HEK293 (cell line): ENCODE data around the gene MRC2.

ENCODE experiments used
- GLIS2 ChIP-seq: fragments of 450-650 bp; formaldehyde crosslinking; IDR thresholded peaks from 2 replicates; pipeline ENCODE4 v1.5.1; 2016; ENCODE audit warnings: missing biosample characterization, missing genetic modification characterization
- KLF9 ChIP-seq: fragments of 450-650 bp; formaldehyde crosslinking; IDR thresholded peaks from 2 replicates; pipeline ENCODE4 v1.5.1; 2016; ENCODE audit warnings: missing biosample characterization, missing genetic modification characterization, low read depth
- OVOL3 ChIP-seq: fragments of 450-650 bp; formaldehyde crosslinking; IDR thresholded peaks from 2 replicates; pipeline ENCODE4 v1.5.1; 2016; ENCODE audit warnings: missing biosample characterization, missing genetic modification characterization
- PRDM1 ChIP-seq: fragments of 450-650 bp; formaldehyde crosslinking; IDR thresholded peaks from 2 replicates; pipeline ENCODE4; 2016; ENCODE audit warnings: missing biosample characterization, missing genetic modification characterization
- SCRT2 ChIP-seq: fragments of 450-650 bp; formaldehyde crosslinking; IDR thresholded peaks from 2 replicates; pipeline ENCODE4 v1.5.1; 2016; ENCODE audit warnings: missing biosample characterization, missing genetic modification characterization
- WT1 ChIP-seq: fragments of 450-650 bp; formaldehyde crosslinking; IDR thresholded peaks from 2 replicates; pipeline ENCODE4 v1.5.1; 2016; ENCODE audit warnings: missing biosample characterization, missing genetic modification characterization
- ZBTB7A ChIP-seq: fragments of 450-650 bp; formaldehyde crosslinking; IDR thresholded peaks from 2 replicates; pipeline ENCODE4 v1.5.1; 2016; ENCODE audit warnings: low read depth, missing biosample characterization, missing genetic modification characterization
- ZBTB8A ChIP-seq: fragments of 450-650 bp; formaldehyde crosslinking; IDR thresholded peaks from 2 replicates; pipeline ENCODE4 v1.5.1; 2016; ENCODE audit warnings: missing biosample characterization, missing genetic modification characterization
- ZNF133 ChIP-seq: fragments of 450-650 bp; formaldehyde crosslinking; IDR thresholded peaks from 2 replicates; pipeline ENCODE4 v1.5.1; 2016; ENCODE audit warnings: missing biosample characterization, missing genetic modification characterization
- ZNF16 ChIP-seq: fragments of 450-650 bp; formaldehyde crosslinking; IDR thresholded peaks from 2 replicates; pipeline ENCODE4 v1.5.1; 2016; ENCODE audit warnings: low read depth, missing biosample characterization, missing genetic modification characterization
- ZNF175 ChIP-seq: fragments of 450-650 bp; formaldehyde crosslinking; IDR thresholded peaks from 2 replicates; pipeline ENCODE4 v1.5.1; 2016; ENCODE audit warnings: missing biosample characterization, missing genetic modification characterization
- ZNF214 ChIP-seq: fragments of 450-650 bp; formaldehyde crosslinking; IDR thresholded peaks from 2 replicates; pipeline ENCODE4 v1.5.1; 2017; ENCODE audit warnings: missing biosample characterization, mild to moderate bottlenecking, missing genetic modification characterization, borderline replicate concordance
- ZNF23 ChIP-seq: fragments of 450-650 bp; formaldehyde crosslinking; IDR thresholded peaks from 2 replicates; pipeline ENCODE4 v1.5.1; 2016; ENCODE audit warnings: missing biosample characterization, missing genetic modification characterization, borderline replicate concordance
- ZNF292 ChIP-seq: fragments of 450-650 bp; formaldehyde crosslinking; IDR thresholded peaks from 2 replicates; pipeline ENCODE4 v1.5.1; 2016; ENCODE audit warnings: low read depth, missing biosample characterization, missing genetic modification characterization, borderline replicate concordance
- ZNF341 ChIP-seq: fragments of 450-650 bp; formaldehyde crosslinking; IDR thresholded peaks from 2 replicates; pipeline ENCODE4; 2016; ENCODE audit warnings: low read depth, missing biosample characterization, missing genetic modification characterization
- ZNF426 ChIP-seq: fragments of 450-650 bp; formaldehyde crosslinking; IDR thresholded peaks from 2 replicates; pipeline ENCODE4 v1.5.1; 2017; ENCODE audit warnings: missing biosample characterization, missing genetic modification characterization, mild to moderate bottlenecking, inconsistent platforms, moderate library complexity
- ZNF514 ChIP-seq: fragments of 450-650 bp; formaldehyde crosslinking; IDR thresholded peaks from 2 replicates; pipeline ENCODE4 v1.5.1; 2016; ENCODE audit warnings: missing biosample characterization, missing genetic modification characterization
- ZNF596 ChIP-seq: fragments of 450-650 bp; IDR thresholded peaks from 2 replicates; pipeline ENCODE4 v1.5.0; 2018; ENCODE audit warnings: missing biosample characterization, mild to moderate bottlenecking, missing genetic modification characterization, moderate library complexity
- ZNF624 ChIP-seq: fragments of 450-650 bp; formaldehyde crosslinking; IDR thresholded peaks from 2 replicates; pipeline ENCODE4 v1.5.1; 2017; ENCODE audit warnings: missing biosample characterization, missing genetic modification characterization
- ZNF654 ChIP-seq: fragments of 450-650 bp; formaldehyde crosslinking; IDR thresholded peaks from 2 replicates; pipeline ENCODE4 v1.5.1; 2016; ENCODE audit warnings: low read depth, missing biosample characterization, missing genetic modification characterization
- ZNF677 ChIP-seq: fragments of 450-650 bp; IDR thresholded peaks from 2 replicates; pipeline ENCODE4 v1.5.0; 2018; ENCODE audit warnings: missing biosample characterization, mild to moderate bottlenecking, missing genetic modification characterization, moderate library complexity
- ZNF707 ChIP-seq: fragments of 450-650 bp; formaldehyde crosslinking; IDR thresholded peaks from 2 replicates; pipeline ENCODE4 v1.5.1; 2016; ENCODE audit warnings: missing biosample characterization, missing genetic modification characterization
- ZNF776 ChIP-seq: fragments of 450-650 bp; formaldehyde crosslinking; IDR thresholded peaks from 2 replicates; pipeline ENCODE4 v1.5.0; 2017; ENCODE audit warnings: missing biosample characterization, missing genetic modification characterization, borderline replicate concordance
- ZNF830 ChIP-seq: fragments of 450-650 bp; IDR thresholded peaks from 2 replicates; pipeline ENCODE4 v1.5.0; 2018; ENCODE audit warnings: missing biosample characterization, missing genetic modification characterization, low read depth, mild to moderate bottlenecking, moderate library complexity
- TF ChIP-seq, protein P1 (sequence below): fragments of 450-650 bp; formaldehyde crosslinking; IDR thresholded peaks from 2 replicates; pipeline ENCODE4 v1.5.1; 2016; ENCODE audit warnings: missing biosample characterization, missing genetic modification characterization
- TF ChIP-seq, protein P2 (sequence below): fragments of 450-650 bp; formaldehyde crosslinking; IDR thresholded peaks from 2 replicates; pipeline ENCODE4 v1.5.1; 2016; ENCODE audit warnings: missing biosample characterization, missing genetic modification characterization, borderline replicate concordance
- TF ChIP-seq, protein P3 (sequence below): fragments of 450-650 bp; formaldehyde crosslinking; IDR thresholded peaks from 2 replicates; pipeline ENCODE4 v1.5.1; 2016; ENCODE audit warnings: missing biosample characterization, missing genetic modification characterization, low read depth
- TF ChIP-seq, protein P4 (sequence below): fragments of 450-650 bp; formaldehyde crosslinking; IDR thresholded peaks from 2 replicates; pipeline ENCODE4 v1.5.1; 2017; ENCODE audit warnings: missing biosample characterization, missing genetic modification characterization
- TF ChIP-seq, protein P5 (sequence below): fragments of 450-650 bp; formaldehyde crosslinking; IDR thresholded peaks from 2 replicates; pipeline ENCODE4 v1.5.1; 2016; ENCODE audit warnings: missing biosample characterization, missing genetic modification characterization
- TF ChIP-seq, protein P6 (sequence below): fragments of 450-650 bp; formaldehyde crosslinking; IDR thresholded peaks from 2 replicates; pipeline ENCODE4 v1.5.1; 2017; ENCODE audit warnings: missing biosample characterization, missing genetic modification characterization

The MRC2 gene

DNA sequence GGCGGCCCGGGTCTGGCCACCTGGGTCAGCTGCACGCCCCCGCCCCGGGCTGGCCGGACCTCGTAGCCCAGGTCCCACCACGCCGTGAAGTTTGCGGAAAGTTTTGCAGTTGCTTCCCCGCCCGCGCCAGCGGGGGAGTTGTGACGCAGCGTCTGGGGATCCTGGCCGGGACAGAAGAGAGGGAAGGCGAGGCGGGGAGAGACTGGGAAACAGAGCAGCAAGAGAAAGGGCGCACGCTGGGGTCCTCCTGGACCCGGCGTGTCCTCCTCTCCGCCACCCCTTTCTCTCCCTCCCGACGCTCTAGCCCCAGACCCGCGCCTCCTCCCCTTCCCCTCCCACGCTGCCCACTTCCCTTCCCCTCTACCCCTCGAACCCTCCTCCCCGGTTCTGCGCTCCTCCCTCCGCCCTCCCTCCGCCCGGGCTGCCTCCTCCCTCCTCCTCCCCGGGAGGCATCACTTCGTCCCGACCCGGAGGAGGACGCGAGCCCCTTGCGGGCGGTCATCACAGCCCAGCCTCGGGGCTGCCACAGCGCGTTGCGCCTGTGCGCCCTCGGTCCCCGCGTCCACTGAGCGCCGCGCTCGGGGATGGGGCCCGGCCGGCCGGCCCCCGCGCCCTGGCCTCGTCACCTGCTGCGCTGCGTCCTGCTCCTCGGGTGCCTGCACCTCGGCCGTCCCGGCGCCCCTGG, at the start of gene MRC2 (continued):
- TF ChIP-seq, protein P1, sequence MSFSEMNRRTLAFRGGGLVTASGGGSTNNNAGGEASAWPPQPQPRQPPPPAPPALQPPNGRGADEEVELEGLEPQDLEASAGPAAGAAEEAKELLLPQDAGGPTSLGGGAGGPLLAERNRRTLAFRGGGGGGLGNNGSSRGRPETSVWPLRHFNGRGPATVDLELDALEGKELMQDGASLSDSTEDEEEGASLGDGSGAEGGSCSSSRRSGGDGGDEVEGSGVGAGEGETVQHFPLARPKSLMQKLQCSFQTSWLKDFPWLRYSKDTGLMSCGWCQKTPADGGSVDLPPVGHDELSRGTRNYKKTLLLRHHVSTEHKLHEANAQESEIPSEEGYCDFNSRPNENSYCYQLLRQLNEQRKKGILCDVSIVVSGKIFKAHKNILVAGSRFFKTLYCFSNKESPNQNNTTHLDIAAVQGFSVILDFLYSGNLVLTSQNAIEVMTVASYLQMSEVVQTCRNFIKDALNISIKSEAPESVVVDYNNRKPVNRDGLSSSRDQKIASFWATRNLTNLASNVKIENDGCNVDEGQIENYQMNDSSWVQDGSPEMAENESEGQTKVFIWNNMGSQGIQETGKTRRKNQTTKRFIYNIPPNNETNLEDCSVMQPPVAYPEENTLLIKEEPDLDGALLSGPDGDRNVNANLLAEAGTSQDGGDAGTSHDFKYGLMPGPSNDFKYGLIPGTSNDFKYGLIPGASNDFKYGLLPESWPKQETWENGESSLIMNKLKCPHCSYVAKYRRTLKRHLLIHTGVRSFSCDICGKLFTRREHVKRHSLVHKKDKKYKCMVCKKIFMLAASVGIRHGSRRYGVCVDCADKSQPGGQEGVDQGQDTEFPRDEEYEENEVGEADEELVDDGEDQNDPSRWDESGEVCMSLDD (tag by site-specific recombination), result peak; percentile 46; the same call in 1 of the 2 replicates
- peak; percentile 78 for TF ChIP-seq WT1
- no peak for TF ChIP-seq ZNF23 (tag by site-specific recombination)
- TF ChIP-seq PRDM1, result peak; percentile 34; the same call in 1 of the 2 replicates
- TF ChIP-seq, protein P2, sequence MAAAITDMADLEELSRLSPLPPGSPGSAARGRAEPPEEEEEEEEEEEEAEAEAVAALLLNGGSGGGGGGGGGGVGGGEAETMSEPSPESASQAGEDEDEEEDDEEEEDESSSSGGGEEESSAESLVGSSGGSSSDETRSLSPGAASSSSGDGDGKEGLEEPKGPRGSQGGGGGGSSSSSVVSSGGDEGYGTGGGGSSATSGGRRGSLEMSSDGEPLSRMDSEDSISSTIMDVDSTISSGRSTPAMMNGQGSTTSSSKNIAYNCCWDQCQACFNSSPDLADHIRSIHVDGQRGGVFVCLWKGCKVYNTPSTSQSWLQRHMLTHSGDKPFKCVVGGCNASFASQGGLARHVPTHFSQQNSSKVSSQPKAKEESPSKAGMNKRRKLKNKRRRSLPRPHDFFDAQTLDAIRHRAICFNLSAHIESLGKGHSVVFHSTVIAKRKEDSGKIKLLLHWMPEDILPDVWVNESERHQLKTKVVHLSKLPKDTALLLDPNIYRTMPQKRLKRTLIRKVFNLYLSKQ (tag by site-specific recombination), result no peak
- no peak for TF ChIP-seq KLF9 (tag by site-specific recombination)
- TF ChIP-seq, protein P3, sequence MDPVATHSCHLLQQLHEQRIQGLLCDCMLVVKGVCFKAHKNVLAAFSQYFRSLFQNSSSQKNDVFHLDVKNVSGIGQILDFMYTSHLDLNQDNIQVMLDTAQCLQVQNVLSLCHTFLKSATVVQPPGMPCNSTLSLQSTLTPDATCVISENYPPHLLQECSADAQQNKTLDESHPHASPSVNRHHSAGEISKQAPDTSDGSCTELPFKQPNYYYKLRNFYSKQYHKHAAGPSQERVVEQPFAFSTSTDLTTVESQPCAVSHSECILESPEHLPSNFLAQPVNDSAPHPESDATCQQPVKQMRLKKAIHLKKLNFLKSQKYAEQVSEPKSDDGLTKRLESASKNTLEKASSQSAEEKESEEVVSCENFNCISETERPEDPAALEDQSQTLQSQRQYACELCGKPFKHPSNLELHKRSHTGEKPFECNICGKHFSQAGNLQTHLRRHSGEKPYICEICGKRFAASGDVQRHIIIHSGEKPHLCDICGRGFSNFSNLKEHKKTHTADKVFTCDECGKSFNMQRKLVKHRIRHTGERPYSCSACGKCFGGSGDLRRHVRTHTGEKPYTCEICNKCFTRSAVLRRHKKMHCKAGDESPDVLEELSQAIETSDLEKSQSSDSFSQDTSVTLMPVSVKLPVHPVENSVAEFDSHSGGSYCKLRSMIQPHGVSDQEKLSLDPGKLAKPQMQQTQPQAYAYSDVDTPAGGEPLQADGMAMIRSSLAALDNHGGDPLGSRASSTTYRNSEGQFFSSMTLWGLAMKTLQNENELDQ (tag by site-specific recombination), result no peak
- no peak for TF ChIP-seq ZNF776 (tag by site-specific recombination)
- no peak for TF ChIP-seq ZNF133 (tag by site-specific recombination)
- no peak for TF ChIP-seq ZNF624 (tag by site-specific recombination)
- TF ChIP-seq ZNF16, result no peak
- TF ChIP-seq ZNF830 (tag by site-specific recombination), result no peak
- peak; percentile 82 for TF ChIP-seq ZNF341 (tag by site-specific recombination)
- peak; percentile 78 for TF ChIP-seq GLIS2 (tag by site-specific recombination)
- no peak for TF ChIP-seq ZNF175 (tag by site-specific recombination)
- TF ChIP-seq ZNF292 (tag by site-specific recombination), result no peak
- TF ChIP-seq OVOL3 (tag by site-specific recombination), result no peak
- no peak for TF ChIP-seq ZNF677 (tag by site-specific recombination)
- TF ChIP-seq, protein P4, sequence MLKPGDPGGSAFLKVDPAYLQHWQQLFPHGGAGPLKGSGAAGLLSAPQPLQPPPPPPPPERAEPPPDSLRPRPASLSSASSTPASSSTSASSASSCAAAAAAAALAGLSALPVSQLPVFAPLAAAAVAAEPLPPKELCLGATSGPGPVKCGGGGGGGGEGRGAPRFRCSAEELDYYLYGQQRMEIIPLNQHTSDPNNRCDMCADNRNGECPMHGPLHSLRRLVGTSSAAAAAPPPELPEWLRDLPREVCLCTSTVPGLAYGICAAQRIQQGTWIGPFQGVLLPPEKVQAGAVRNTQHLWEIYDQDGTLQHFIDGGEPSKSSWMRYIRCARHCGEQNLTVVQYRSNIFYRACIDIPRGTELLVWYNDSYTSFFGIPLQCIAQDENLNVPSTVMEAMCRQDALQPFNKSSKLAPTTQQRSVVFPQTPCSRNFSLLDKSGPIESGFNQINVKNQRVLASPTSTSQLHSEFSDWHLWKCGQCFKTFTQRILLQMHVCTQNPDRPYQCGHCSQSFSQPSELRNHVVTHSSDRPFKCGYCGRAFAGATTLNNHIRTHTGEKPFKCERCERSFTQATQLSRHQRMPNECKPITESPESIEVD (tag by site-specific recombination), result no peak
- peak; percentile 78 for TF ChIP-seq ZBTB8A (tag by site-specific recombination)
- TF ChIP-seq, protein P5, sequence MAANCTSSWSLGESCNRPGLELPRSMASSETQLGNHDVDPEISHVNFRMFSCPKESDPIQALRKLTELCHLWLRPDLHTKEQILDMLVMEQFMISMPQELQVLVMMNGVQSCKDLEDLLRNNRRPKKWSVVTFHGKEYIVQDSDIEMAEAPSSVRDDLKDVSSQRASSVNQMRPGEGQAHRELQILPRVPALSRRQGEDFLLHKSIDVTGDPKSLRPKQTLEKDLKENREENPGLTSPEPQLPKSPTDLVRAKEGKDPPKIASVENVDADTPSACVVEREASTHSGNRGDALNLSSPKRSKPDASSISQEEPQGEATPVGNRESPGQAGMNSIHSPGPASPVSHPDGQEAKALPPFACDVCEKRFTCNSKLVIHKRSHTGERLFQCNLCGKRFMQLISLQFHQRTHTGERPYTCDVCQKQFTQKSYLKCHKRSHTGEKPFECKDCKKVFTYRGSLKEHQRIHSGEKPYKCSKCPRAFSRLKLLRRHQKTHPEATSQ (tag by site-specific recombination), result no peak
- TF ChIP-seq ZBTB7A (tag by site-specific recombination), result 0 out of 2 replicates have a peak, but pooled peaks have one; percentile 42
- TF ChIP-seq ZNF654 (tag by site-specific recombination), result no peak
- no peak for TF ChIP-seq ZNF426 (tag by site-specific recombination)
- no peak for TF ChIP-seq SCRT2
- no peak for TF ChIP-seq ZNF214 (tag by site-specific recombination)
- TF ChIP-seq ZNF514 (tag by site-specific recombination), result no peak
- TF ChIP-seq ZNF707 (tag by site-specific recombination), result no peak
- TF ChIP-seq ZNF596, result no peak
- TF ChIP-seq, protein P6, sequence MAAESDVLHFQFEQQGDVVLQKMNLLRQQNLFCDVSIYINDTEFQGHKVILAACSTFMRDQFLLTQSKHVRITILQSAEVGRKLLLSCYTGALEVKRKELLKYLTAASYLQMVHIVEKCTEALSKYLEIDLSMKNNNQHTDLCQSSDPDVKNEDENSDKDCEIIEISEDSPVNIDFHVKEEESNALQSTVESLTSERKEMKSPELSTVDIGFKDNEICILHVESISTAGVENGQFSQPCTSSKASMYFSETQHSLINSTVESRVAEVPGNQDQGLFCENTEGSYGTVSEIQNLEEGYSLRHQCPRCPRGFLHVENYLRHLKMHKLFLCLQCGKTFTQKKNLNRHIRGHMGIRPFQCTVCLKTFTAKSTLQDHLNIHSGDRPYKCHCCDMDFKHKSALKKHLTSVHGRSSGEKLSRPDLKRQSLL (tag by site-specific recombination), result no peak
